Activated T-cell treated with anti-CD3 and anti-CD28 coated beads for 1 hour (primary cell): ENCODE results near the gene RPUSD4.

Experiments
- DNase-seq: peaks from one replicate; pipeline ENCODE4 v3.0.0-alpha.2; 2020; ENCODE audit warnings: low read depth

The RPUSD4 gene

GRCh38 chr11:126156814-126157213 lies 54.6 kb downstream of the RPUSD4 start:
- no peak for DNase-seq

GRCh38 chr11:126155402-126156187 lies 55.9 kb downstream of the RPUSD4 start:
- DNase-seq, result no peak

GRCh38 chr11:126154691-126155090 lies 56.8 kb downstream of the RPUSD4 start:
- DNase-seq, result no peak

GRCh38 chr11:126153972-126154371 lies 57.5 kb downstream of the RPUSD4 start:
- DNase-seq, result no peak

GRCh38 chr11:126153006-126153405 lies 58.4 kb downstream of the RPUSD4 start:
- no peak for DNase-seq

- no peak for DNase-seq
Observed at GRCh38 chr11:126152586-126152985, 58.9 kb downstream of the RPUSD4 start.

- DNase-seq, result no peak
Observed at GRCh38 chr11:126152152-126152551, 59.3 kb downstream of the RPUSD4 start.
